GM21723 (cell line): Measurements from ENCODE around the gene ZBTB2.
A peak's percentile ranks its signal among the peaks of the same experiment; 100 is the strongest.

Source experiments
- ATAC-seq: cut with Tn5 transposase; IDR thresholded peaks from one replicate; pipeline ENCODE4 v1.9.1; 2021; ENCODE audit warnings: mild to moderate bottlenecking, moderate library complexity; ENCODE audit not compliant: unreplicated experiment

ZBTB2 gene, protein sequence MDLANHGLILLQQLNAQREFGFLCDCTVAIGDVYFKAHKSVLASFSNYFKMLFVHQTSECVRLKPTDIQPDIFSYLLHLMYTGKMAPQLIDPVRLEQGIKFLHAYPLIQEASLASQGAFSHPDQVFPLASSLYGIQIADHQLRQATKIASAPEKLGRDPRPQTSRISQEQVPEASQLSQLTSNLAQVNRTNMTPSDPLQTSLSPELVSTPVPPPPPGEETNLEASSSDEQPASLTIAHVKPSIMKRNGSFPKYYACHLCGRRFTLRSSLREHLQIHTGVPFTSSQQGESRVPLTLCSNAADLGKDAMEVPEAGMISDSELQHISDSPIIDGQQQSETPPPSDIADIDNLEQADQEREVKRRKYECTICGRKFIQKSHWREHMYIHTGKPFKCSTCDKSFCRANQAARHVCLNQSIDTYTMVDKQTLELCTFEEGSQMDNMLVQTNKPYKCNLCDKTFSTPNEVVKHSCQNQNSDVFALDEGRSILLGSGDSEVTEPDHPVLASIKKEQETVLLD

DNA sequence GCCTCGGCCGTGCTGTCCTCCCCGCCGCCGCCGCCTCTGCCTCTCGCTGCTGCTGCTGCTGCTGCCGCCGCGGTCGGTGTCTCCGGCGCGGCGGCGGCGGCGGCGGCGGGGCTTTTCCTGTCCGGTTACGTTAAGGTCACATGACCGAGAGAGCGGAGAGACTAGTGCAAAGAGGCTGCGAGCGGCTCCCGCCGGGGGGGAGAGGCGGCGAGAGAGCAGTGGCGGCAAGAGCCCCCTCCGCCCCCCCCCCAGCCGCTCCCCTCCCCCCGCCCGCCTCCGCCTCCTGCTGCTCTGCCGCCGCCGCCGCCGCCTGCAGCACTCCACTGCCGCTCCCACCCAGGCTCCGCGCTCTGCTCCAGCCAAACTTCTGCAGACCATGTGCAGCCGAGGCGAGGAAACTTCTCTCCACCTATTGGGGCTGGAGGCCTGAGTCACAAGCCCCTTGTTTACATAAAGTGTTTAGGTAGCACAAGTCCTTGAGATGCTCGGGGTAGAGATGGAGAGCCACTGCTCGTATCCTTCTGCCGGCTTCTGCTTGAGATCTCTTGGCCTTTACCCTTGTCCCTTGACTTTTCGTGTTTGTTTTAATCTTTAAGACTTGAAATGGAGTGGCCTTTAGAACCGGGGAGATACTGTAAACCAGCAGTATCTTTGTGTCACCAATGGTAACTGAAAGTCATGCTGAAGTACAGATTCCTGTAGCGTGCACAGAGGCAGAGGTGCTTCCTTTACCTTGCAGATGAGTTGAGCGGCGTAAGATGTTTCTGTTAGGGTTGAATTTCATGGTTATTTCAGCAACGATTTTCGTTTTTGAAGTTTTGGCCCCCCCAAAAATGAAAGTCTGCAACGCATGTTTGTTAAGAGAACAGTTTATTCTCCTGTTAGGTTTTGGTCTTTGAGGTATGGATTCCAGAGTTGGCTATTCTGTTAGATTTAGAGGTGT, at the start of gene ZBTB2:
Gene ZBTB2, minus strand, starts transcription at position 89 of the 943 bp plus-strand sequence. CDS start 17,922 bp downstream, outside the sequence.
- ATAC-seq = peak; percentile 16

DNA sequence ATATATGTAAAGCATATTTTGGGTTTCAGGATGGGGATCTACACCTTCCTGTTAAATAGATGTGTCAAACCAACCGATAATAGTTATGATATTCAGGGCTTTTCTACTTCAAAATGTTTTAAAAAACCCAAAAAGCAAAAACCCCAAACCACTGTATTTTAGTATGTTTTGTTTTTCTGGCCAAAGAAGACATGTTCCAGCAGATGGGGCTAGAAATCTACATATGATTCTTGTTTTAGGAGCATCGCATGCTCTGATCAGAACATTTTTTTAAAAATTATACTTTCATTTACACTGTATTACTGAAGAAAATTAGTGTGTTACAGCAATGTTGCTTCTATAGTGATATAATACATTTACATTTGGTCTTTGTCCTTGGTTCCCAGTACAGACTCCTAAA, 49.6 kb upstream of the ZBTB2 start:
- ATAC-seq = peak; percentile 49

DNA sequence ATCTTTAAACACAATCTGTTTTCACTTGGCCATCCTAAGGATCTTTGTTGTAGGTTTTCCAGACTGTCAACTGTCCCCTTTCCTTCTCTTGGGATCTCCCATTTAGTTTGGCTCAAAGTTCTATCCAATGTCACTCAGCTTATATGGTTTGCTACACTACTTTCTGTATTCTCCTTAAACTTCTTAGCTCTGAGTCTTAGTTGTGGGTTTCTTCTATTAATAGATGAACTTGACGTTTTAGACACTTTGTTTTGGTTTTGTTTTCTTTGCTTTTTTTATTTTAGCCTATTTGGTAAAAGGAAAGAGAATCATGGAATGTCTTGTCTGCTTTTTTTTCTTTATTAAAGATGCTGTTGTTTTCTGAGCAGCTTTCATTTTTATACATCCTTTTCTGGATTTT, 49.1 kb upstream of the ZBTB2 start:
- ATAC-seq = peak; percentile 71

DNA sequence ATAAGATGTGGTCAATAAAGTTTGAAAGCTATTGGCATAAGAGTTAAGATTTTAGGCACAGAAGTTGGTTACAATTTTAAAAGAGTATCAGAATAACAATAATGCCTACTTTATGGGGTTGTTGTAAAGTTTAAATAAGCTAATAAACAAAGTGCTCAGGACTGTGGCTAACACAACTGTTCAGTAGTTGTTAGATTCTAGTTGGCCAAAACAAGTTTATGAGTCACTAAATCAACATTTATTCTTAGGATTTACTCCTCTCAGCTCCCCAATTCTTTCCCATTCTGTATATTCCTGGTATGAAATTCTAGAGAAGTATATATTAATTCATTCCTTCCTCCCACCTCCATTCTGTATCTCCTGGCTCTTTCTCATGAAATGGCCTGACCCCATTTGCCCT, 46.0 kb upstream of the ZBTB2 start:
- no peak for ATAC-seq

GRCh38 chr6:151436802-151437201, 45.4 kb upstream of the ZBTB2 start:
- no peak for ATAC-seq

DNA sequence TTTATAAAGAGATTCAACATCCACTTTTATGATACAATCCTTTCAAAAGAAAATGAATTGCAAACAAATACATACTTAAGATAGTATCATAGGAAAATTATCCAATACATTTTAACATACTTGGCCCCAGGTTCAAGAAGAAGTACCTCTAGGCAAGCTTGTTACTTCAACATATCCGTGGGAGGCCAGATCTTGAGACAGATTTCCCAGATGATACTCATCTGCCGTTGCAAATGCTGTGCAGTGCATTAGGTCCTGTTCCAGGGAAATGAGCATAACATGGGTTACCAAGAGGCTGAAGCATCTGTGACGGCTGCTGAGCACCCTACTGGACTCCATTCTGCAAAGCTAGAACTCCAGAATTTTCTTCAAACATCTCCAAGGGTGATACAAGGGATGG, 44.9 kb upstream of the ZBTB2 start:
- no peak for ATAC-seq

- ATAC-seq = no peak
Observed at GRCh38 chr6:151434369-151434768, 43.0 kb upstream of the ZBTB2 start.

GRCh38 chr6:151432651-151433050, 41.3 kb upstream of the ZBTB2 start:
- ATAC-seq = no peak

GRCh38 chr6:151431337-151431736, 40.0 kb upstream of the ZBTB2 start:
- no peak for ATAC-seq

DNA sequence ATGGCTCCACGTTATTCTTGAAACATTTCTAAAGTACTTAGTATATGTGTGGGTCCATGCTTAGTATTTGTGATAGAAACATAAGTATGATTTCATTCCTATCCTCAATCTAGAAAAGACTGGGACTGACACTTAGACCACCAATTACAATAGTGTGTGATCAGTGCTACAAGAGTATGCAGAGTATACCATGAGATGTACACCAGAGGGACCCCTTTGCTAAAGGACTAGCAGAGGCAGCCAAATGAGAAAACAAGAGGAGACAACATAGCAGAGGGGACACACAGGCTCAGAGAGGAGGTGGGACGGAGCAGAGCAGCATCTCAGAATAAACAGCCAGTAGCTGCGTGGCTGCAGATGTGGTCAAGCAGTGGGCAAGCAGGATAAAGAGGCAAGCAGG, 39.5 kb upstream of the ZBTB2 start:
- no peak for ATAC-seq

GRCh38 chr6:151428093-151428735, 36.9 kb upstream of the ZBTB2 start:
- no peak for ATAC-seq

- no peak for ATAC-seq
Observed at GRCh38 chr6:151425561-151425960, 34.2 kb upstream of the ZBTB2 start.

- no peak for ATAC-seq
Observed at GRCh38 chr6:151422981-151423380, 31.6 kb upstream of the ZBTB2 start.

GRCh38 chr6:151417477-151417876, 26.1 kb upstream of the ZBTB2 start:
- ATAC-seq = no peak

DNA sequence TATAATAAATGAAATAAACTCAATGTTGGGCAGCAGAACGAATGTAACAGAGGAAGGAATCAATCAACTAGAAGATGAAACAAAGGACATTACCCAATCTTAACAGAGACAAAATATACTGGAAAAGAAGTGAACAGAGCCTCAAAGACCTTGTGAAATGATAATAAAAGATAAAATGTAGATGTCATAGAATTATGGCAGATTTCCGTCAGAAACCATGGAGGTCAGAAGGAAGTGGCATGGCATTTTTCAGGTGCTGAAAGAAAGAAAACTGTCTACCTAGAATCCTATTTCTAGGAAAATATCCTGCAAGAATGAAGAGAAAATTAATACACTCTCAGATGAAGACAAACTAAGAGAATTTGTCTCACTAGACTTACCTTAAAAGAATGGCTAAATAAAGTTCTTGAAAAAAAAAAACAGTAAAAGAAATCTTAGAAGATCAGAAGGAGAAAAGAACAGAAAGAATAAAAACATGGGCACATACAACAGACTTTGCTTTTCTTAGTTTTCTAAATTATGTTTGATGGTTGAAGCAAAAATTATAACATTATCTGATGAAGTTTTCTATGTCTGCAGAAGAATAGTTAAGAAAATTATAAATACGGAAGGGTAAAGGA, 23.4 kb upstream of the ZBTB2 start:
- no peak for ATAC-seq

DNA sequence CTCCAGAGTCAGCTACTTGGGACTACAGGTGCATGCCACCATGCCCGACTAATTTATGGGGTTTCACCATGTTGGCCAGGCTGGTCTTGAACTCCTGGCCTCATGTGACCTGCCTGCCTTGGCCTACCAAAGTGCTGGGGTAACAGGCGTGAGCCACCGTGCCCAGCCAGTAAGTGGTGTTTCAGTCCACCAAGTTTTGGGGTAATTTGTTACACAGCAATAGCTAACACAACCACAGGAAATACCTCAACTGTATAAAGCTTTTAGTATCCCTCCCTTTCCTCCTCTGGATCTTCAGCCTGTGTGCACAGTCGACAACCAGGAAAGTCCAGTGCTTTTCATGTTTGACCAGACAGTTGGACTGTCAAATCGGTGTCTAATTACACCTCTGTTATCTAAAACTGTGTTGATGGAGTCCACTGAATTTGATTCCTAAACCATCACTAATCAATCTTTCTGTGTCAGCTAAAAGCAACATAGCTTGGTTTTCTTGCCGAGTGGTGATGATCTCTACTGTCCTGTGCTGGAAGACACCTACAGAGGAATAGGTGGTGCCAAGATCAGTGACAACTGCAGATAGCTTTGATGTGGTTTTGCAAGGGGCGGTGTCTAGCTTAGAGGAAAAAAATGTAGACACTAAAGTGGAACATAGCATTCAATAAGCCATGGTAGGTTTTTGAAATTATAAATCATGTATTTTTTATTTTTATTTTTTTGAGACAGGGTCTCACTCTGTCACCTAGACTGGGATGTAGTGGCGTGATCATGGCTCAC, 22.2 kb upstream of the ZBTB2 start:
- no peak for ATAC-seq

- ATAC-seq = no peak
Observed at GRCh38 chr6:151412909-151413308, 21.6 kb upstream of the ZBTB2 start.

DNA sequence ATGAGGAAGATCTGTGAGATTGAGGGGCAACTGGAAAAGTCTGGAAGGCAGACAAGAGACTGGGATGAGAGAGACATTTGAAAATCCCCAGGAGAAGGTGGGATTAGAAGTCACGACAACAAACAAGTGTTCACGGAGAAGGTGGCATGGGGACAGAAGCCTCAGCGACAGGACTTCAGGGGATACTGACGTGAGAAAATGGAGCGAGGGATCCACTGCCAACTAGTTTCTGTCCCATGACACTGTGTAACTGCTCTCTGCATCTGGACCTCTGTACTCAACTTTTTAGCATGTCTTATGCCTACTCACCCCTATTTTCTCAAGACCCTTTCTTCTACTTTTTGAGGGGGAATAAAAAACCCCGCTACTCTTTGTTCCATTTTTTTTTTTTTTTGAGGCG, 18.3 kb upstream of the ZBTB2 start:
- ATAC-seq = no peak

DNA sequence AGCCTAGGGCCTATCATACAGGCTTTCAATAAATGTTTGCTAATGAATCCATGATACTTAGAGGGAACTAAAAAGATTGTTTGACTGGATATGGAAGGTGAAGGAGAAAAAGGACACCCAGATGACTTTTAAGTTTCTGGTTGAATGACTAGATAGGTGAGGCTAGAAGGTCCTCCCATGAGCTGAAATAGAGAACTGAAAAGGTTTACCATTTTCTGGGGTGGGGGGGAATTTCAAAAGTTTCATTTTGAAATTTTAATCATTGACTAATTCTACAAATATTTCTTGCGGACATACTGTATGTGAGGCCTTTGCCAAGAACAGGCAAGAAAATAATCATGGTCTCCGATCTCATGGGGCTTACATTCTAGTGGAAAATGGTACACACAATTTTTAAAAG, 17.9 kb upstream of the ZBTB2 start:
- ATAC-seq = no peak

DNA sequence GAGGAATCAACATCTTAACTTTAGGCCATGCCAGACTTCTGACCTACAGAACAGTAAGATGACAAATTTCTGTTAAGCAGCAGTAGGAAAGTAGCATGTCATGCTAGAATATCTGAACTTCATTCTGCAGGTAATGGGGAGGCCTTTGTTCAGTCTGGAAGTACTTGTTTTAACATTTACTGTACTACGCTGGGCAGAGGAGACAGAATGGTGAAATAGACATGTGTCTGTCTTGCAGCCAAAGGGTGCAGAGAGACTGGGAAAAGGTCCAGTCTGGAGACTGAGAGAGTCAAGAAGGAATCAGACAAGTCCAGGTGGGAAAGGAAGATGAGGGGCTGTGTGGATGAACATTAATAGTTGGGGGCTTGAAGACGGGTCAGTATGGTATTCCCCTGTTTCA, 17.5 kb upstream of the ZBTB2 start:
- ATAC-seq = no peak
